HG03432 (cell line): Measurements from ENCODE around the gene EDIL3.
A peak's percentile ranks its signal among the peaks of the same experiment; 100 is the strongest.

ENCODE experiments used
- ATAC-seq: cut with Tn5 transposase; IDR thresholded peaks from one replicate; pipeline ENCODE4 v1.9.1; 2021; ENCODE audit warnings: mild to moderate bottlenecking, moderate library complexity; ENCODE audit not compliant: unreplicated experiment

Gene EDIL3

GRCh38 chr5:84260939-84261338, 123.7 kb downstream of the EDIL3 start:
- ATAC-seq: no peak

- ATAC-seq: peak; percentile 72
These were observed 124.5 kb downstream of the EDIL3 start for GRCh38 chr5:84260140-84260539.

- peak; percentile 4 for ATAC-seq
These were observed 125.2 kb downstream of the EDIL3 start for GRCh38 chr5:84259283-84260045.

- ATAC-seq: peak; percentile 39
These were observed 127.6 kb downstream of the EDIL3 start for GRCh38 chr5:84257061-84257460.

GRCh38 chr5:84255315-84255714, 129.4 kb downstream of the EDIL3 start:
- ATAC-seq: peak; percentile 42

- no peak for ATAC-seq
These were observed 130.7 kb downstream of the EDIL3 start for GRCh38 chr5:84253946-84254345.

- no peak for ATAC-seq
These were observed 133.2 kb downstream of the EDIL3 start for GRCh38 chr5:84251503-84251902.

GRCh38 chr5:84249918-84250630, 134.6 kb downstream of the EDIL3 start:
- ATAC-seq: no peak

GRCh38 chr5:84248013-84248412, 136.7 kb downstream of the EDIL3 start:
- no peak for ATAC-seq

GRCh38 chr5:84242286-84242685, 142.4 kb downstream of the EDIL3 start:
- ATAC-seq: no peak

GRCh38 chr5:84239494-84239893, 145.2 kb downstream of the EDIL3 start:
- ATAC-seq: no peak

- ATAC-seq: no peak
These were observed 147.6 kb downstream of the EDIL3 start for GRCh38 chr5:84237126-84237525.

GRCh38 chr5:84231433-84231832, 153.2 kb downstream of the EDIL3 start:
- ATAC-seq: no peak

- no peak for ATAC-seq
These were observed 155.6 kb downstream of the EDIL3 start for GRCh38 chr5:84229045-84229444.

- no peak for ATAC-seq
These were observed 156.4 kb downstream of the EDIL3 start for GRCh38 chr5:84228266-84228665.

GRCh38 chr5:84227236-84227635, 157.4 kb downstream of the EDIL3 start:
- no peak for ATAC-seq

GRCh38 chr5:84218546-84218945, 166.1 kb downstream of the EDIL3 start:
- ATAC-seq: peak; percentile 54

GRCh38 chr5:84215521-84215920, 169.2 kb downstream of the EDIL3 start:
- no peak for ATAC-seq

GRCh38 chr5:84213861-84214260, 170.8 kb downstream of the EDIL3 start:
- no peak for ATAC-seq

GRCh38 chr5:84213212-84213611, 171.5 kb downstream of the EDIL3 start:
- ATAC-seq: no peak

- no peak for ATAC-seq
These were observed 179.9 kb downstream of the EDIL3 start for GRCh38 chr5:84204772-84205171.

- no peak for ATAC-seq
These were observed 182.5 kb downstream of the EDIL3 start for GRCh38 chr5:84202136-84202535.
